GM18507 (cell line): ENCODE measurements around the gene RGS17.
A peak's percentile ranks its signal among the peaks of the same experiment; 100 is the strongest.
"Not testable (repeated sequence)": the region's sequence is repeated elsewhere in the genome, so short reads cannot be mapped to it uniquely, and the experiment has no call there.

Experiments used
- DNase-seq: peaks from one replicate; pipeline ENCODE4 v3.0.0; 2011; ENCODE audit warnings: low read depth; ENCODE audit not compliant: insufficient read length; ENCODE audit errors: extremely low spot score
- FAIRE-seq: peaks from 2 replicates; lab custom pipeline; 2011; peaks lifted over from hg19 to GRCh38; lab: Jason Lieb, UNC

The RGS17 gene

DNA sequence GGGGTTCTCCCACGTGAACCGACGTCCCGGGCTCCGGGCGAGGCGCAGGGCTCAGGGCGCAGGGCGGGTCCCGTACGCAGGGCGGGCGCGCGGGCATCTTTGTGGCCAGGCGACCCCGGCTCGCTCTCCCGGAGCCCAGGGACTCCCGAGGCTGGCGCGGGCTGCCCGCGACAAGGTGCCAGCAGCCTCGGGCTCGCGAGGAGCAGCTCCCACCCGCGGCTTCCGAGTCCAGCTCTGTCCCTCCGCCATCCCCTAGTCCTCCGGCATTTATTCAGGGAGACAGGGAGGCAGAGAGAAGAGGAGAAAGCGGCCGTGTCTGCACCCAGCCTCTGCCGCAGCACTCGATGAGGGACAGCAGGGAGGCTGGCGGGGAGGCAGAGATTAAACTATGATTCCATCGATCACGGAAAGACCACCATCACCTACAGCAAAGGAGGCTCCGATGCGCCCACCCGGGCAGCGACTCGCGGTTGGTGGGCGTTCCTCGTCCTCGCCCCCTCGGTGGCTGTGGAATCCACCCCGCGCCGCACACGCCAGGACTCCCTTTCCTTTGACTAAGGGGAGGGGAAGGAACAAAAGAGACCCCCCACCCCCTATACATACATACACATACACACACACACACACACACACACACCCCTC lies 1.1 kb downstream of the RGS17 start:
- FAIRE-seq (no peak), DNase-seq (no peak)

DNA sequence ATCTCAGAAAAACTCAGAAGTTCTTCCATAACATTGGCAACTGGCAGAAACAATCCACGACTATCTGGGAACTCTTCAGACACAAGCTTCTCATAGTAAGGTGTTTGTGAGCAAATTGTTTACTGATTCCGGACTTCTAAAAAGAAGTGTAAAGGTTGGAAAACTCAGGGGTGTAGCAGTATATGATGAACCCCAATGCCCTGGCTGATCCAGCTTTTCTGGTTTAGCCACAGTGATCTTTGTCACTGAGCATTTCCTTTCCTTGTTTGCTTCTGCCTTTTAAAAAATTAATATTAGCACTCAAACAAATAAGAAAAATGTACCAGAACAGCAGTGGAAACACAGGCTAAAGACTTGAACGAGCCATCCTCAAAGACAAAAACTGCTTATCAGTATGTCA lies 4.9 kb downstream of the RGS17 start:
- DNase-seq, result no peak
- FAIRE-seq, result no peak

DNA sequence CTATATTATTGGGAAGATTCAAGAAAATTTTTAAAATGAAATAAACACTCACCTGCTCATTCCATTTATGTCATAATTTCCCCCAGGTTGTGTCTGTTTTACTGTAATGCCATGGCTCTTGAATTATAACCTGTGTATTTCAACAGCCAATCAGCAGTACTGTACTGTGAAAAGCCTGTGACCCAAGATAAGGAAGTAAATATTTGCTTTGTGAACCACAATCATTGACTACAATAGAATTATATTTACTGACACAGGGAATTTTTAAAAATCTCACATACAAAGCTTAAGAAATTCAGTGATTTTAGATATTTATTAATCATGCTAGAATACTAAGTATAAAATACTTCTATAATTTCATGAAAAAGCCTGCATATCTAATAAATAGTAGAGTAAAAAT lies 6.0 kb downstream of the RGS17 start:
- FAIRE-seq (no peak), DNase-seq (no peak)

DNA sequence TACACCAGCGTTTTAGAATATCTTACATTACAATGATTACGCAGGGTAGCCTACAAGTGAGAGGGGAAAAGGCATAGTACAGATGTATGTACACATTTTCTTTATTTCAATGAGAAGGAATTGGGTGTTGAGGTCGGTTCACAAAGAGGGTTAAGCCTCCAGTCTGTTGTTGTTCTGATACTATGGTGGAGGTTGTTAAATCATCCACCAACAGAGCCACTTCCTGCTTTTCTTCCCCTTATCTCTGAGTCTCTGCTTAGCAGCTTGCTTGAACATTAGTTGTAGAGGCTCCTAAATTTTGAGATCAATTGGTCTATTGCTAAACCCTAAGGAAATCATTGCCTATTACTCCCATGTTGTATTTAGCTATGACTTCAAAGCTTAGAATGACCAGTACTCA lies 7.3 kb downstream of the RGS17 start:
- no peak for DNase-seq
- peak; percentile 58 for FAIRE-seq

DNA sequence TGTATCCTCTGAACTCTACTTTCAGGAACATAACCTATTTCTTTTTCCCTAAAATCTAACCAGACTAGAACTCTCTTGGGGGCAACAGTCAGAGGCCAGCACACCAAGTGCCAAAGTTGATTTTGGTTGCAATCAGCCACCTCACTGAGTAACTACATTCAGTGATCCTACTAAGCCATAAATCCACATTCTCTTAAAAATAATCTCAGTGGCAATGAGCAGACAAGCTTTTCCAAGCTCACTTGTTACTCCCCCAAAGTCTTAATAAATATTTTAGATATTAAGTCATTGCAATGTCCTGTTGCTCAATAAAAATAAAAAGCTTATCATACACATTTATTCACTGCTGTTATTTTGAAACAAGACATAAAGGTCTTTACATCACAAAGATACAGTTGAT lies 9.8 kb downstream of the RGS17 start:
- DNase-seq (no peak), FAIRE-seq (no peak)

DNA sequence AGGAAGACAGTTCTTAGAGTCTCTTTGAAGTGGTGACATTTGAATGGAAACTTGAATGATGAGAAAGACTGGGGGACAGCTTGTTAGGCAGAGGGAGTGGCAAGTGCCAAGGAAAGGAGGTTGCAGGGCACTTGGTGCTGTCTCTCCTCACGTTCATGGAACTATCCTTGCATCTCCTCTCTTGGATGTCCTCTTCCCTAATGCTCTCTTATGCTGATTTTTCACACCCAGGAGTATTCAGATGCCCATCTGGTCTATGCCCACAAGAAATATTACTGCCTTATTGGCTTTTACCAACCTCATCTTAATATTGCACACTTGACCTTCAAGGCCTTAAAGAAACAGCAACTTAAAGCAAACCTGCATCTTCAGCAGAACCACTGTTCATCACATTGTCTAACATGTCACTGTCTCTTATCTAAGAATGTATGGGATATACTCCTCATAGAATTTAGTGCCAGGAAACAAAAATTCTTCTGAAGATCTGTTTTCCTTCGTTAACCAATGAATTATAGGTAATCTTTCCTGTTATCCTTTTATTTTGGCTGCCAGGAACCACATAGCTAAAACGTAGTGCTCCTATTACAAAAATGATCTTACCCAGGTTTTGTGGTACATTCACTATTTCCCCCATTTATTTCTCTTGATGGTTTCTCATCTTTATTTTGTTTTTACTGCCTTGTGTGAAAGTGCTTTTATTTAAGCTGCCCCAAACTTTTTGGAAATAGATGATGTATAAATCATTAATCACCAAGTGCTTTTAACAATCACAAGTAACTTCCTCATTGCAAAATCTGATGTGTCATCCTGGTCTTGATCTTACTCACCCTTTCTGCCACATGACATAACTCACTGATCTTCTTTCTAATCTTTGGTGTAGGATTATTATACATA lies 12.8 kb downstream of the RGS17 start:
- FAIRE-seq (peak; percentile 84), DNase-seq (peak; percentile 25)

DNA sequence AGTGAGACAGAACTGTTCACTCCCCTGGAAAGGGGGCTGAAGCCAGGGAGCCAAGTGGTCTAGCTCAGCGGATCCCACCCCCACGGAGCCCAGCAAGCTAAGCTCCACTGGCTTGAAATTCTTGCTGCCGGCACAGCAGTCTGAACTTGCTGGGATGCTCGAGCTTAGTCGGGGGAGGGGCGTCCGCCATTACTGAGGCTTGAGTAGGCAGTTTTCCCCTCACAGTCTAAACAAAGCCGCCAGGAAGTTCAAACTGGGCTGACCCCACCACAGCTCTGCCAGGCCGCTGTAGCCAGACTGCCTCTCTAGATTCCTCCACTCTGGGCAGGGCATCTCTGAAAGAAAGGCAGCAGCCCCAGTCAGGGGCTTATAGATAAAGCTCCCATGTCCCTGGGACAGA lies 20.0 kb downstream of the RGS17 start:
- DNase-seq, FAIRE-seq: not testable (repeated sequence)

DNA sequence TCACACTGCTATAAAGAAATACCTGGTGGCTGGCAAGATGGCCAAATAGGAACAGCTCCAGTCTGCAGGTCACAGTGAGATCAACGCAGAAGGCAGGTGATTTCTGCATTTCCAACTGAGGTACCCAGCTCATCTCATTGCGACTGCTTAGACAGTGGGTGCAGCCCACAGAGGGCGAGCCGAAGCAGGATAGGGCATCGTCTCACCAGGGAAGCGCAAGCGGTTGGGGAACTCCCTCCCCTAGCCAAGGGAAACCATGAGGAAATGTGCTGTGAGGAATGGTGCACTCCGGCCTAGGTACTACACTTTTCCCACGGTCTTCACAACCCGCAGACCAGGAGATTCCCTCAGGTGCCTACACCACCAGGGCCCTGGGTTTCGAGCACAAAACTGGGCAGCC lies 20.5 kb downstream of the RGS17 start:
- not testable (repeated sequence) for DNase-seq, FAIRE-seq

DNA sequence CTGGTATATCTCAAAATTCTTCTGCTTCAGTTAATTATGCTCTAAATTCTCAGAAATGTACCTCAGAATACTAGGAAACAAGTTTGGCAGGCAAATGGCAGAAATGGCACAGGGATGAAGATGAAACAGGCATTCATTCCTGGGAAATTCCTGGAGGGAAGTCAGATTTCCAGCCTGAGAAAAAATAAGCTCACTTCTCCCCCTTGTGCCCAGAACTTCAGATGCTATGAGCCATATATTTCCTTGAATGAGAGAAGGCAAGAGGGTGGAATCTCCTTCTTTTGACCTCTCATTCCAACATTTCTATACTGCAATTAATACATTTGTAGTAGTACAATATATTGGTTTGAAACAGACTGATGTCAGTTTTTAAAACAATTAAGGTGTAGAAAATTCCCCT lies 22.8 kb downstream of the RGS17 start:
- FAIRE-seq, result no peak
- no peak for DNase-seq

DNA sequence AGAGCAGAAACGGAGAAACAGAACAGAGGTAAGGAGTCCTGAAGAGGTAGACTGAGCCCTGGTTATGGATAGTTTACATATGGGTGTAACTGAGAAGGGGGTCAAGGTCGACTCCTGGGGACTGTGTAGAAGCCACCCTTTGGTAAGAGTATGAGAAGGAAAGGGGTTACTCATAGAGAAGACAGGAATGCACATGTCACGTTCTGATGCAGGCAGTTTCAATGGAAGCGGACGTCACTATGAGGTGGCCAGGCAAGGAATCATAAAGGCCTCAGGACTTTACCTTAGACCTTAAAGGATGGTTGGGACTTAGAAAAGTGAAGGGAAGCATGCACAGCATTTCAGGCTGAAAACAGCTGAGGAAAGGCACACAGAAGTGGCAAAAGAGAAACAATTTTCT lies 25.1 kb downstream of the RGS17 start:
- FAIRE-seq (no peak), DNase-seq (no peak)

DNA sequence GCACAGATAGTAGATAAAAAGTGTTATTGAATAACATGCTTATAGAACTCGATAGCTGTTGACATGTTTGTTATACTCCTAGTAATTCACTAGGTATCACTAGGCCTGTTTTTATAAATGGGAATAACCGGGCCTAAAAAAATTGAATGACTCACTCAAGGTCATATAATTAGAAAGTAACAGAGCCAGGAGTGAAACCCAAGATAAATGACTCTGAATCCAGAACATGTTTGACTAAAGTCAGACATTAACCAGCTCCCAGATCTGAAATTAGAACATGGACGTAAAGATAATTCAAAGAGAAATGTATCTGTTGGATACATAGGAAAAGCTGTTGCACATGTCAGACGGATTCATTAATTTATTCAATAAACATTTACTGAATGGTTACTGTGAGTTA lies 26.9 kb downstream of the RGS17 start:
- DNase-seq (no peak), FAIRE-seq (no peak)

DNA sequence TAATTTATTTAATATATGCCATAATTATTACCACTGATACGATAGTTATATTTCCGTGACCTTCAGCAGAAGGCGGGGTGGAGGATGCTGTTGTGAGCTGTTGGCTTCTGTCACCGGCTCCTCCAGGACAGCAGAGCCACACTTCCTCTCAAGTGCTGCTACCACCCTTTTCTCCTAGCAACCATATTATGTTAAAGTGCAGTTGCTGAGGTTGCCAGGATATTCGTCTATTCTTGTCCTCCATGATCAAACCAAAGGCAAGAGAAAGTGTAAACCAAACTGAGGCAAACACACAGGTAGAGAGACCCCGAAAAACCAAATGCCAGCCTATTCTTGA lies 27.8 kb downstream of the RGS17 start:
- DNase-seq (no peak), FAIRE-seq (no peak)

DNA sequence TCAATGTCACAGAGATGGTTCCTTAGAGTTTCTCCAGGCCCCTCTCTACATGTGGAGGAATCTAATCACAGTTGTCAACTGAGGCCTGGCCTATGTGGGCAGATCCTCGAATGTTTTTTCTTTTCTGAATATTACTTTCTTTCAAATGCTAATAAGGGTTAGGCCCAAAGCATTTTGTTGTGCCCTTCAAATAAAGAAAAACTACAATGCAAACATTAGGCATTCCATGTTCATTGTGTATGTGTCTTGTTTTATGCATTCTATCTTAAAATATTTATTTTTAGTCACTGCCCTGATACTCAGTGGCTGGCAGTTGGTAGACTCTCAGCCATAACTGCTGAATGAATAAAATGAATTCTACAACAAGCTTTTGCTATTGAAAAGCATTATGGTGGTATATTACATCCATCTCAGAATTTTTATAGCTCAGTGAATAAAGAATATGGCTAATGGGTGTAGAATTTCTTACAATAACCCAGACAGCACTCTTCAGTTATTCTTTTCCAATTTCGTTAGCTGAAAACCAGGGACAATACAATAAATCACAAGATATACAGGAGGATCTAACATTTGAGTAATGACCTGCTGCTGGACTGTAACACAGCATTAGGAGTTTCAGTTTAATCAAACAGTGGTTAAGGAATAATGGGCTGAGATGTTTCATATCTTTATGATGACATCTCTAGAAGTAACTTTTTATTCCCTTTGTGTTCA lies 28.3 kb downstream of the RGS17 start:
- no peak for FAIRE-seq
- no peak for DNase-seq

DNA sequence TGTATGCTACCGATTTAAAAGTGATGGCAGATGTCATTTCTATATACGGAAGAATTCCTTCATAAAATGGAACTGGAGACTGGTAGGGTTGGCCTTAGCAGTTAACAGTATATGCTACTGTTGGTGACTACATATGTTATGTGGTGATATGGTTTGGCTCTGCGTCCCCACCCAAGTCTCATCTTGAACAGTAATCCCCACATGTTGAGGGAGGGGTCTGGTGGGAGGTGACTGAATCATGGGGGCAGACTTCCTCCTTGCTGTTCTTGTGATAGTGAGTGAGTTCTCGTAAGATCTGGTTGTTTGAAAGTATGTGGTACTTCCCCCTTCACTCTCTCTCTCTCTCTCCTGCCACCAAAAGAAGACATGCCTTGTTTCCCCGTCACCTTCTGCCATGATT lies 29.6 kb downstream of the RGS17 start:
- FAIRE-seq (no peak), DNase-seq (no peak)

DNA sequence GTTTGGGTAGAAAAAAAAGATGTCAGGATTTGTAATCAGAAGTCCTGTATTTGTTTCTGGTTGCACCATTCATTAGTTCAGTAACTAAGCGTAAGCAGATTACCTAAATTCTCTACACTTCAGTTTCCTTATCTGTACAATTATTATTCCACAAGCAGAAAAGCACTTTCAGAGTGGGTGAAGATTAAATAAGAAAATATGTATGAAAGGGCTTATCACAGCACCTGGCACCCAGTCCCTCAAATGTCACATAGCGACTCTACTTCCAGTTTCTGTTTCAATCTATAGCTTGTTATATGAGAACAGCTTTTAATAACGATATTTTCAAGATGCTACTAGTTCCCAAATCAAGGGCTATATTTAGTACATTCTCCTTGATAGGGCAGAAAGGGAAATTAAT lies 31.4 kb downstream of the RGS17 start:
- peak; percentile 33 for FAIRE-seq
- DNase-seq, result no peak

DNA sequence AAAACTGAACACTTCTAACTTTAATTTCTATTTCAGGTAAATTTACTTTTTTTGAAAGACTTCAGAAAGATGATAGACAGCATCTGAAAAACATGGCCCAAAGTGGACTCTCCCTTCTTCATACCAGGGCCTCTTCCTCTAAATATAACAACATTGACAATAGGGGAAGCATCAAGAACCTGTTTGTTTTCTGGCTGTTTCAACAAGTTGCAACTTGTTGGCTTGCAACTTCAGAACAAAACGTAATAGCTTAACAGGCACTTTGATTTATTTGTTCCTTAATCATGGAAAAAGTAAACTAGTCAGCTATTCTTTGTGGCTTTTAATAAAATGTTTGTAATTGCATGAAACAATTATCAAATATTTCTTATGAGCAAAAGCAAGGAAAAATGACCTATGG lies 34.3 kb downstream of the RGS17 start:
- DNase-seq (no peak), FAIRE-seq (no peak)

DNA sequence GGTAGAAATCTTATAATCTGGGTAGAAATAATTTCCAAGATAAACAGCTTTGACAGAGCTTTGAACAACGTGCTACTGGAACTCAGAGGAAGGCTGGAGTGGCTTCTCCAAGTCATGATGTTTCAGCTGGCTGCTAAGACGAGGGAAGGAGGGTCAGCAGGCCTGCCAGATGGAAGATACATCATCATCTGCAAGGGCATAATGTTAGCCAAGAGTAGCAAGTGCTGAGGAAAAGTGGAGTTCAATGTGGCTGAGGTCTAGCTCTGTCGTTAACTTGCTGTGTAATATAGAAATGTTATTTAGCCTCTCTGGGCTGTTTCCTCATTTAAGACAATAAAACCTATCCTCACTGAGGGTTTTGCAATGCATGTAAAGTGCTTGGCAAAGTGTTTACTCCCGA lies 35.1 kb downstream of the RGS17 start:
- no peak for FAIRE-seq
- no peak for DNase-seq

DNA sequence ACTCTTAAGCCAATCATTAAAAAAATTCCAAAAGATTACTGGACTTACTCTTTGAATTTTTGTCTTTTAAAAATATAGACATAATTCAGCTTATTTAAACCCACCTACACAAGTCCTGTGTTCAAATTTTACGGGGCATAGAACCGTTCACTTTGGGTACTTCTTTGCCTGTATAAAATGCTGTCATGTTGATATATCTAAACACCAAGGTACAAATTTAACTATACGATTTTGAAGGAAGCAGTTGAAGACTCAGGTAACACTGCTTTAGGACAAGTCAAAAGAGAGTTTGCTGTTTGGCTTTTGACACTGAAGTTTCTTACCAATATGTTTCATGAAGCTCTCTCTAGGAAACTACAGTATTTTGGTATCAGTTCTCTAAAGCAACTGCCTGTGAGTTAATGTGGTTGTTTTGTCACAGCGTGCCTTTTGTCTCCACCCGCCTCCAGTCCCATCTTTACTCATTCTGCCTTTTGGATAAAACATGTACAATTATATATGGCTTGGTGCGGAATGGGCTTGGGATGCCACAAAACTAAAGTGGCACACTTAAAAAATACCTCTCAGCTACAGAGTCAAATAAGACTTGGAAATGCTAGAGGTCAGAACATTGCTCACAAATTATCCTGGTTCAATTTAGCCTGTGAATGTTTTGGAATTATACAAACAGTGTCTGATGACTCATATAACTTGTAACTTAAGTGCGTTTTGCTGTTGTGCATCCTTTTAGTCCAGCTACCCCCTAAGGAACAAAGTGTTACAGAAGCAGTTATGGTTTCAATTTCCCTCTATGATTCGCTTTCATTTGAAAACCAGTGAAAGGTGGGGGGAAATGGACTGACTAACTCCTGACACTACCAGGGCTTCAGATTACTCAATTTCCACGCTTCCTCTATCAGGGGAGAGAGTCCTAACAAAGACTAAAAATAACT lies 38.7 kb downstream of the RGS17 start:
- DNase-seq (no peak), FAIRE-seq (peak; percentile 79)

DNA sequence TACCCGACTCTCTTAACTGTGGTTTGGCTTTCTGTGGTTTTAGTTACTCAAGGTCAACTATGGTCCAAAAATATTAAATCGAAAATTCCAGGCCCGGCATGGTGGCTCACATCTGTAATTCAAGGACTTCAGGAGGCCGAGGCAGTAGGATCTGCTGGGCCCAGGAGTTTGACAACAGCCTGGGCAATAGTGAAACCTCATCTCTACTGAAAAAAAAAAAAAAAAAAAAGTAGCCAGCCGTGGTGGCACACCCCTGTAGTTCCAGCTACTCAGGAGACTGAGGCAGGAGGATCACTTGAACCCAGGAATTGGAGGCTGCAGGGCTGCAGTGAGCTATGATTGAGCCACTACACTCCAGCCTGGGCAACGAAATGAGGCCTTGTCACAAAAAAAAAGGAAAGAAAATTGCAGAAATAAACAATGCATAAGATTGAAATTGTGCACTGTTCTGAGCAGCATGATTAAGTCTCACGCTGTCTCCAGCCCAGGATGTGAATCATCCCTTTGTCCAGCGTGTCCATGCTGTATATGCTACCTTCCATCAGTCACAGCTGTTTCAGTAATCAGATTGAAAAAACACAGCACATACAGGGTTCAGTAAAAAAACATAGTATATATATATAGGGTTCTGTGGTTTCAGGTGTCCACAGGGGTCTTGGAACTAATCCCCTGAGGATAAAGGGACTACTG lies 40.7 kb downstream of the RGS17 start:
- DNase-seq, result no peak
- FAIRE-seq, result peak; percentile 26
